ENCODE measurements around the gene ALDH16A1.

ALDH16A1 gene

DNA sequence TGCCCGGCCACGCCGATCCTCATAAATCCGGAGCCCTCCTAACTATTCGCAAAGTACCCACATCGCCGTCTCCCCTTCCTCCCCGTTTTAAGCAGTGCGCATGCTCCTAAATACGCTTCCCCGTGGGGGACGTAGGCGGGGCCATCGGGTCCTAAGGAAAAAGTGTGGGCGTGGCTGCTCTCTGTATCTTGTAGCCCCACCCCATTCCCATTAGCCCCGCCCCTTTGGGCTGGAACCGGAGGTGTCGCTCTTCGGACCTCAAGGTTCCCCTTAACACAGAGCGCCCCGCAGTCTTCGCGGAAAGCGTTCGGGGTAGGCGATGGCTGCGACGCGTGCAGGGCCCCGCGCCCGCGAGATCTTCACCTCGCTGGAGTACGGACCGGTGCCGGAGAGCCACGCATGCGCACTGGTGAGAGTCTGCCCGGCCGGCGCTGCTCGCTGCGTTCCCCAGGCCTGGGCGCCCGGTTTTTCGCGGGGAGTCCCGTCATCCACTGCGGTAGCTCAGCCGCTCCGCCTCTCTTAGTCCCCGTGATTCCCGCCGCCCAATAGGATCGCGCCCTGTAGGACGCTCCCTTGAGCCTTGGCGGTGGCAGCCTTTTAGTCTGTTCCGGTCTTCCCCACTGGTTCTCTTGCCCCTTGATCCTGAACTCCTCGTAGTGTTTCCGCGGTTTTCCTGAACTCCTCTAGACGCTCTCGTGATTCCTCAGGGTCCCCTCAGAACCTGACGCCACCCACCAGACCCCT is at the start of gene ALDH16A1:
Gene ALDH16A1 (plus strand): TSS at position 213 of the 744 bp plus-strand sequence. CDS start 107 bp downstream, at position 320.
- FAIRE-seq, result no peak

DNA sequence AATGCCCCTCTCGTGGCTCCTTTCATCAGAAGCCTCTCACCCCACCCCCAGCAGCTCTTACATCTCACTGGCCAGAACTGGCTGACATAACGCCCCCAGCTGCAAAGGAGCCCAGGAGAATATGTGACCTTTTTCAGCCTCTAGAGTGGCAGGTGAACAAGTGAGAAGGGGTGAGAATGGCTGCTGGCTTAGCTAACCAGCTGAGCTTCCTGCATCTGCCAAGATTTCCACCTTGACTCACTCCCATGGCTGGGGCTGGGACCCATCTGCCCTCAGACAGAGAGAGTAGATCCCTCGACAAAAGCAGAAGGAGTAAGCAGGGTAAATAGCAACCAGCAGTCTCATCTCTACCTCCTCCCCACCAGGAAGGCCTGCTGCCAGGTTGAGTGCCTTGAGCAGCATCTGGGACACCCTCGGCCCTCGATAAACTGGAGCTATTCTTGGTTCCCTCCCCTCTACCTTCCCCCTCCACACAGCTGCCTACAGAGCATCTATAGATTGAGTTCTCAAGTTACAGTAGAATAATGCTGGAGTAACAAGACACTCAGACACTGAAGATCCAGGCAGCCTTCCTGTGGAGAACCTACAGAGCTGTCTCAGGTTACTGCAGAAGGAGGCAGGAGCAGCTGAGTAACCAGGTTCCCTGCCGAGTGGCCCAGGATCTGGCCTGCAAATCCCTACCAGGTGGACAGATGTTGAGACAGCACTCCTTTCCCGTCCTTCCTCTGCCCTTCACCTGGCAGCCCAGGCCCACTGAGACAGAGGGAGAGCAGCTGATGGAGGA is 49.4 kb upstream of the ALDH16A1 start:
- no peak for FAIRE-seq

DNA sequence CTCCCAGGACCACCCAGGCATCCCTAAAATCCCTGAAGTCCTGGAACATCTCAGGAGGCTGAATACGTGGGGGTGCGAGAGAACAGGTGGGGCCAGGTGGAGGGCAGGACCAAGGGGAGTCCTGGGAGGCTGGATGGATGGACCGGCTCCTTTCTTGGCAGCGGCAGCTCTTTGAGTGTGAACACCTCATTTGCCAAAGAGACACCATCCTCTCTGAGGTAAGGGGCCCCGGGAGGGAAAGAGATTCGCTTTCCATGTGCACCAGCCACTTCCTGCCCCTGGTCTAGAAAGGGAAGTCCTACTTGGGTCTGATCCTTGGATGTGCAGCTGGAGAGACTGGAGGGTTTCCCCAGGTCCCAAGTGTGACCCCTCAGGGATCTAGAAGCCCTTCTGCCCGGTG is 45.9 kb upstream of the ALDH16A1 start:
- no peak for FAIRE-seq

DNA sequence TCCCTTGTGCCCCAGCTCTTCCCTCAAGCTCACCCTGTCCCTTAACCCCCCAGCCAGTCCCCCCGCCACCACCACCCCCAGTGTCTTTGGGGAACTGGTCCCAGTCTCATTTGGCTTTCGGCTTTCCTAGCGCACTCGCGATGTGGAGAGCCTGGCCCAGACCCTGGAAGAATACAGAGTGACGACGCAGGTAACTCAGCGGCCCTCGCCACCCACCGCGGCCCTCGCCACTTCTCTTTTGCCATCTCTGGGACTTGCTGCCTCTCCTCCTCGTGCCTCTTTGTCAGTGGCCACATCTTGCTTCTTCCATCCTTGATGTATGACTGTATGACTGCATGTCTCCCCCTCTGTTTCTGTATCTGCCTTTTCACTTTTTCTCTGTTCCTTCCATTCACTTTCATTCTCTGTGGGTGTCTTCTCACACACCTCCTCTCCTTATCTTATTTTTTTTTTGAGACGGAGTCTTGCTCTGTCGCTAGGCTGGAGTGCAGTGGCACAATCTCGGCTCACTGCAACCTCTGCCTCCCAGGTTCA is 45.5 kb upstream of the ALDH16A1 start:
- no peak for FAIRE-seq

DNA sequence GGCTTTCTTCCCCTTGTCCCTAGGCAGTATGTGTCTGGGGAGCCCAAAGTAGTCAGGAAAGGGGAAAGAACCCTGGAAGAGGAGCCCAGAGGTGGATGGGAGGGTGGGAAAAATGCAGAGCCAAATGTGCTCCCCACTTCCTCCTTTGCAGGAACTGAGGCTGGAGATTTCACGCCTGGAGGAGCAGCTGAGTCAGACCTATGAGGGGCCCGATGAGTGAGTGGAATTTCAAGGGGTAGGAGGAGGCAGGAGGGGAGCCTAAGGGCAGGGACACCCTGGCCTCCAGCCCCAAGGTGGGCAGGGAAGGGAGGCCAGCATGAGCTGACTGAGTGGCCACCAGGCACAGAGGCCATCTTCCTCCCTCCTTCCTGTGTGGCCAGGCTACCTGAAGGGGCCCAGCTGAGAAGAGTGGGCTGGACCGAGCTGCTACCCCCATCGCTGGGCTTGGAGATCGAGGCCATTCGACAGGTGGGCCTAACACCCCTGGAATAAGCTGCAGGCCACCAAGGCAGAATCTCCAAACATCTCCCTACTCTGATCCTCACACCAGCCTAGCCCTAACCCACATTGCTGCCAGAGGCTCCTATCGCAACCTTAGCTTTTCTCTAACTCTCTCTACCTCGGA is 44.1 kb upstream of the ALDH16A1 start:
- FAIRE-seq, result no peak

DNA sequence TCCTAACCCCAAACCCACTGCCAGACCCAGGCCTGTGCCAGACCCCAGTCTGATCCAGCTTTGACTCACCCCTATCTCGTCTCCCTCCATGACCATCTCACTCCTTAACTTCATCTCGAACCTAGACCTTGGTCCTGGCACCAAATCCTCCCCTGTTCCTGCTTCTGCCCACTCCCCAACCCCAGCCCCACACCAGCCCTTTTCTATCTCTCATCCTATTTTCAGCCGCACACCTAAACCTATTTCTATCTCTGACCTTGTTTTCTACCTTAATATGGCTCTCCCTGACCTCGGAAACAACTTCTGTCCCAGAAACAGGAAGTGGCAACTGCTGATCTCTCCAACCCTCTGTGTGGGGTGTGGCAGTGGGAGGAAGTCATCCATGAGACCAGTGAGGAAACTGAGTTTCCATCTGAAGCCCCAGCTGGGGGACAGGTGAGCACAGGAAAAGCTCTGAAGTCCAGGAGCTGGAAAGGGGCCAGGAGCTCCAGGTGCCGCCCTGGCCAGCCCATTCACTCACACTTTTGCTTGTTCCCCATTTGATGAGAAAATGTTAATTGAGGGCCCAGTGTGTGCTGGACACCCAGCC is 43.5 kb upstream of the ALDH16A1 start:
- FAIRE-seq, result no peak

DNA sequence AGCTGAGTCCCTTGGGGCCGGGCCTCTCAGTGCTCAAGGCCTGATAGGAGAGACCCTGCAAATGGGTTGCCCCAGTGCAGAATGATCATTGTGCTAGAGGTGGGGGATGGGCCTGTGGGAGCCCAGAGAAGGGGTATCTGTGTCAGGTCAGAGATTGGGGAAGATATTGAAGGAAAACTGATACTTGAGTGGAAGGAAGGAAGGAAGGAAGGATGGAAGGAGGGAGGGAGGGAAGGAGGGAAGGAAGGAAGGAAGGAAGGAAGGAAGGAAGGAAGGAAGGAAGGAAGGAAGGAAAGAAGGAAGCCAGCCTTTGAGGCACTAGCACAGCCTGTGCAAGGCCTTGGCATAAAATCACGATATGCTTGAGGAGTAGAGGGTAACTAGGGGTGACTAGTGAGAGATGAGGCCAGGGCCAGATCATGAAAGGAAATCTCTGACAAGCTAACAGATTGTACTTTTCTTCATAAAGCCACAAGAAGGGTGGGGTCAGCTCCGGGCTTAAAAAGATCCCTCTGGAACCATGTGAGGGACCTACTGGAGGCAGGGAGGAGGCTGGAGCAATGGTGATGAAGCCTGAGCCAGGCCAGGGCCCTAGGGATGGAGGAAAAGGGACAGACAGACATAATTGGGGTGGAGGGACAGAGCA is 41.2 kb upstream of the ALDH16A1 start:
- no peak for FAIRE-seq

DNA sequence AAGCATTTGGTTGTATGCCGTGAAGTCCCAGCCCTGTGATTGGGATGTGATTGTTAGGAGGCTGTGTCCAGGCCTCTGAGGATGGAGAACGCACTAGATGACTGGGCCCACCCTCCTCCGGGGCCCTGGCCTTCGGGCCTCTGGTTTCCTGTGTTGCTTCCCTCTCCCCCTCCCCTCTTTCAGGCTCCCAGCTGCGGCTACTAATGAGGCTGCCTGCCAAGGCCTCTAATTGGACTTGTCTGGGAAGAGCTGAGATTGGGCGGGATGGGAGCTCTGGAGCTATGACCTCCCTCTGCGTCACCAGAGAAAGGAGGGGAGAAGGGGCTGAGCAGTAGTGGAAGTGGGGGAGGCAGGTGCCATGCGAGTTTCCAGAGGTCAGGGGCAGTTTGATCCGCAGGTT is 39.7 kb upstream of the ALDH16A1 start:
- no peak for FAIRE-seq

DNA sequence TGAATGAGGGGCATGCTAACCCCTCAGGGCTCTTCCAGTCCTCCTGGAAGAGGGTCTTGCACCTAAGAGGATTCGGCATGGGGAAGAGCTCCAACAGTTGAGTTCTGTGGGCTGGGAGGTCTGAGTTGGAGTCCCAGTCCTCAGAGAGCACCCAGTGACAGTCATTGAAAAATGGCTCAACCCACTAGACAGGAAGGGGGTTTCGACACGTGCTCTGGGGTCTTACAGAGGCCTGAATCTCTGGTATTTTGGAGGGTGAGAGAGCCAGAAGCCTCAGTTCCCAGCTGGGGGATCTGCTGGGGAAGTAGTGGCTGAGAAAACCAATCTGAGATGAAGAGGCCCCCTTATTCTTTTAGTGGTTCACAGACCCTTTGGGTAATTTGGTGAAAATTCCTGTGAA is 38.8 kb upstream of the ALDH16A1 start:
- FAIRE-seq, result no peak

DNA sequence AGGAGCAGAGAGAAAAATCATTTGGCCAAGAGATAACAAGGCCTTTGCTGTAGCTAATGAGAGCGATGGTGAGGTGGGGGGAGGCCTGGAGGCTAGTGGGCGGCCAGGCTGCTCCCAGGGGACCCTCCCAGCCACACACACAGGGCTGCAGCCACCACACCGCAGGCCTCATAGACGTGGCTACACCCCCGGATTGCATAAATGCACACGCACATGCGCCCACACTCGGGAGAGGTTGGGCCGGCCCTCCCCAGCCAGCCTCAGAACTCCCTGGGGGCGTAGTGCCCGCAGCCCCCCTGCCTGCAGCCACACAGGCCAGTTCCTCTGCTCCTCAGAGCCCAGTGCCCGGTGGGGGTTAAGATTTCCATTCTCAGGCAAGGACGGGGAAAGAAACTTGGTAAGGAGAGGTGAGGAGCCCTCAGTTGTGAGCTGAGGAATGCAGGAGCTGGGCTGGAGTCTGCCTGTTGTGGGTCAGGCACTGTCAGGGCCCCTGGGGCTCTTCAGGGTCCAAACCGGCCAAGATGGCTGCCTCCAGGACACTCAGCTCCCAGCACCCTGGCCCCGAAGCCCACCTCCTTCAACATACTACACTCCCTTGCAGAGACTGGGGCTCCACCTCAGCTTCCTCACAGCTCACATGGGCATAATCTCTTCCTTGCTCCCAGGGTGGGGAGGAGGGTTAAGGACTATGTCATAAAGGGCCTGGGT is 37.8 kb upstream of the ALDH16A1 start:
- FAIRE-seq, result no peak

DNA sequence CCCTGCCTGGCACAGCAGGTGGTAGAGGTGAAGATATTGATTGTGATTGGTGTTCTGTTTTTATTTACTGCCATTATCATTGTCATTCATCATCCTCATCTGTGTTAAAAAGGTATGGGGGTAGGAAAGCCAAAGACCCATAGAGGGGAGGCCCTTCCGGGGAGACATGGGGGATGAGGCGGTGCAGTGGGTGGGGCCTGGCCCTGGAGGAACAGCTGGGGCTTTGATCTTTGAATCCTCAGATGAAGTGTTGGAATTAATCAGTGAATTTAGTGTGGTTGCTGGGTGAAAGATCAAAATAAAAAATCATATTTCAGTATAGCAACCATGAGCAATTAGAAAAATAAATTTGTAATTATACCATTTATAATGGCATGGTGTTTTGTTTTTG is 37.2 kb upstream of the ALDH16A1 start:
- FAIRE-seq, result no peak

DNA sequence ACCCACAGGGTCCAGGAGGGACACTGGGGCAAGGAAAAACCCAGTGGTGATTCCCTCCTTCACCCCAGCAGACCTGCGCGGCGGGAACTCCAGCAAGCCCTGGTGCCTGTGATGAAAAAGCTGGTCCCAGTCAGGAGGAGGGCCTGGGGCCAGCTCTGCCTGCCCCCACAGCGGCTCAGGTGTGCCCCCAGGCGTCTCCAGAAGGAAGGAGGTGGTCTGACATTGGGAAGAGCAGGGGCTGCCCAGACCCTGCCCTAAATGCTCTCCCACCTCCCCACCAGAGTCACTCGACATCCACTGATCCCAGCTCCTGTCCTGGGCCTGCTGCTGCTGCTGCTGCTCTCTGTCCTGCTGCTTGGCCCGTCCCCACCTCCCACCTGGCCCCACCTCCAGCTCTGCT is 35.9 kb upstream of the ALDH16A1 start:
- no peak for FAIRE-seq

DNA sequence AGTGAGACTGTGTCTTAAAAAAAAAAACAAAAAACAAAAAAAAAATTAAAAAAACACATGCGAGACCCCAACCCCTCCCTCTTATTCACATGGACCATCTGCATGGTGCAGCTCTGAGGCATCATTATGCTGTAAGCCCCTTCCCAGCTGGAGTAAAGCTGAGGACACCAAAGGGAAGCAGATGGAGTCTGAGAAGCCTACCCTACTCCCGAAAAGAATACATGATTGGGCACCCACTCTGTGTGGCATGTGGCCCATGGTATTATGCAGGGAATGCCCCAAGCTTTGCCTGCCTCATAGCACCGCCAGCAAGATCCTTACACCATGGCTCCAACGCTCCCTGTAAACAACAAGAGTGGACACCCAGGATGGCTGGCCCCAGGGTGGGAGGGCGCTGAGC is 34.5 kb upstream of the ALDH16A1 start:
- no peak for FAIRE-seq

DNA sequence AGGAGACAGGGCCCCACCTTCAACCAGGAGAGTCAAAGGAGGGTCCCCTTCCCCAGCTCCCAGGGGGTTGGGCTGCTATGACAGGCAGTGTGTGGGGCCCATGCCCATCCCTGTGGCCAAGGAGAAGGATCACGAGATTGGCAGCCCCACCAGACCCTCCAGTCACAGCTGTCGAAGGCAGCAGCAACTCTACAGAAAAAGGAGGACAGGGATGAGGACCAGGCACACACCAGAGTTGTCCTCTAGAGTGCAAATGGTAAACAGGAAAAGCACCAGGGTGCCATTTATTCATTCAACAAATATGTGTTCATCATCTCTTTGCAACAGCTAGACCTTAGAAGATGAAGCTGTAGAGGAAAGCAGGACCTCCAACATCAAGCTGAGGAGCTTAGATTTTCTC is 33.9 kb upstream of the ALDH16A1 start:
- no peak for FAIRE-seq

DNA sequence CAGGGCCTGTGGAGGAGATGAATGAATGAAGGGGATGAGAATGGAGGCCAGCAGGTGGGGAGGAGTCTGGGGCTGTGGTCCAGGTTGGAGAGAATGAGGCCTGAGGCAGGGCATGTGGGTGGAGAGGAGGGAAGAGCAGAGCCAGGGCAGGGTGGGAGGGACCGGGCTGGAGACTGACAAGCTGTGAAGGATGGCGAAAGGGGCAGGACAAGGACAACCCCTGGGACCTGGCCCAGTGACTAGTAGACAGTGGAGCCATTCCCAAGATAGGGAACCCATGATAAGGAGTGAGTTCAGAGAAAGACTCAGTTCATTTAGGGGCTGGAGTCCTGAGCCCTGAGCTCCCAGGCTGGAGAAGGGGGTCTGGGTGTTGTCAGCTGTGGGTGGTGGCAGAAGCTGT is 32.8 kb upstream of the ALDH16A1 start:
- FAIRE-seq, result no peak

DNA sequence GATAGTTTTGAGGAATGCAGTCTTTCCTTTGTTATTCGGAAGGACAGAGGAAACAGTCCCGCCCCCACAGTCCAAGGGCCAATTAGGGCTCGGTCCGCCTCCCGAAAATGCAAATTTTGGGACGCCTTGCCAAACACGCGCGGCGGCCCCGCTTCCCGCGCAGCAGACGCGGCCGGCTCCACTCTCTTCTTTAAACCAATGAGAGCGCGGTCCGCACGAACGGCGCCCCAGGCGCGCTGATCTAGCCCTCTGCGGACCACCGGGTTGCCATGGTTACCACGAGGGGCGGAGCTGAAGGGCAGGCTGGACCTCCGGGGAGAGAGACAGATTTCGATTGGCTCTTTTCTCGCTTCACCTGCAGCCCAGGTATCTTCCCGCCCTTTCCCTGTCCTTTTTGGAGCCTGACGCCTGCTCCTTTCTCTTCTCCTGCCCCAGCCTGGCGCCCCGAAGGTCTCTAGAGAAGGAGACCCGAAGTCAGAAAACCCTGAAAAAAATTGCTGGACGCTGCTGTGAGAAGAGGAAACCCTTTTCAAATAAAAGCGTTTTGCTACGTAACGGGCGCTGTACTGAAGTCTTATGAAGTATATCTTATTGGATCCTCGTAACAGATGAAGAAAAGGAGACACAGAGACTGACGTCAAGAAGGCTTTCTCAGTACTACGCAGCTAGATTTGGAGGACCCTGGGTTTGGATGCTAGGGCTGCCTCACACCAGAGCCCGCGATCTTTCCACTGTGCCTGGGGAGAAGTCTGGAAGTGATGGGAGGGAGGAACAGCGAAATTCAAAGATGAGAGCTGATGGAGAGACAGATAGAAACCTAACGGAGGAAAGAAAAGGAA is 31.8 kb upstream of the ALDH16A1 start:
- no peak for FAIRE-seq

DNA sequence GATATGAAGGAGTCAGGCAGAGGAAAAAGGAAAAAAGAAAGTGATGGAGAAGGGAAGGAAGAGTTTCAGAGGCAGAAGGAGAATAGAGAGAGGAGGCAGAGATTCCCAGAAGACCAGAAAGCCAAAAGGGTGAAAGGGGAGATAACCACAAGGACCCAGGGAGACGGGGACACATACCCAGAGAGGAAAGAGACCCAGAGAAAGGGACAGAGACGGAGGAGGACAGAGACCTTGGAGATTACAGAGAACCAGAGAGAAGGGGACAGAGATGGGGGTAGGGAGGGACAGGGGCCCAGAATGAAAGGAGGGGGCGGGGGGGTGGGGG is 31.2 kb upstream of the ALDH16A1 start:
- FAIRE-seq, result no peak

DNA sequence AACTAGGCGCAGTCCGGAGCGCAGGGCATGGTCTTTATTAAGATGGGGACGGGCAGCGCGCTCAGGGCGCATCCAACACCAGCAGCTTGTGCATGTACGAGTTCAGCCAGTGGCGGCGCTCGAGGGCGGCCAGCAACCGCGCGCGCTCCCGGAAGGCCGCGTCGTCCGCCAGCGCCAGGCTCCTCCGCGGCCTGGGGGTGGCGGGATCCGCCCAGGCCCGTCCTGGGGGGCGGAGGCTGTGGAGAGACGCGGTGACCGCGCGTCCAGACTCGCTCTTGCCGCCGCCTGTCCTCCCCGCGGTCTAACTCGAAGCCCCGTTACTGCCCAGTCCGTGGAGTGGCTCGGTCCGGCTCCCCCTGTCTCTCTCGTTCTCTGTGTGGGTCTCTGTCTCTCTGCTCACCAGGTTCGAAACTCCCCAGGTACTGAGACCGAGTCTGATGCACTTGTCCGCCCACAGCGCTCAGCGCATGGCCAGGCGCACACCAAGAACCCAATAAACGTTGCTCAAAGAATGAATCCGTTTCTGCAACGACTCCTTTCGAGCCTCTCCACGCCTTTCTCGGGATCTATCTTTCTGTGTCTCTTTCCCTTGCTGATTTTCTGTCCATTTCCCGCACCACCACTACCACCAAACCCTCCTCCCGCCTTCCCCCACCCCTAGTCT is 30.5 kb upstream of the ALDH16A1 start:
- FAIRE-seq, result no peak

DNA sequence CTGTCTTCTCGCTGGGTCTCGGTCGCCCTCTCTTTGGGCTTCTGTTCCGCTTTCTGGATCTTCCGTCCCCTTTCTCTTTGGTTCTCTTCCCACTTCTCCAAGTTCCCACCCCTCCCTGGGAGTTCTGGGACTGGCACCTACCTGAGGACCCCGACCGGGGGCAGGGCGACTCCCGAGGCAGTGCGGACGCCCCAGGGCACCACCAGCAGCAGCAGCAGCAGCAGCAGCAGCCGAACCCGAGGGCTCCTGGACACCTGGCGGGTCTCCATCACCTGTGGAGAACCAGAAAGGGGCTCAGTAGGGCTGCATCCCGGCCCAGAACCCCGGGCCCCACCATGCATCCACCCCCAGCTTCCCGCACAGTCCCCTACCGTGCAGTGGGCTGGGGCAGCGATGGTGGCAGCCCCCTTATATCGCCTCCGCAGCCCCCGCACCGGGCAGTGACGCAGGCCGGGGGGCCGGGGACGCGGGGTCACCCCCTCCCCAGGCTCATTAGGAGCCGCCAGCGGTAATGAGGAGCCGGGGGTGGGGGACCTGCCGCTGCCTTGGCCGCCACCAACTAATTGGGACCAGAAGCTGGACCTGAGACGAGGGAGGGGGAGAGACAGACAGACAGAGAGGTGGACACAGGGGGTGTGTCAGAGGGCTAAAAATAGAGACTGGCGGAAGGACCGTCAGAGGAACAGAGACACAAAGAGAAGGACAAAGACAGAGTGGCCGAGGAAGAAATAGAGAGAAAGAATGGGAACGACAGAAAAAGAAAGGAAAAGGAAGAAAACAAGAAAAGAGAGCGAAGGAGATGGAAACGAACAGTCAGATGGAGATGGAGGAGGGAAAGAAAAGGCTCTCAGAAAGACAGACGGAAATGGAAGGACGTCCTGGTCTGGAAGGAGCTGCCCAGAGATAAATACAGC is 29.7 kb upstream of the ALDH16A1 start, which contains the start of gene PTH2:
Gene PTH2 (minus strand): TSS at position 371 of the 914 bp plus-strand sequence. CDS start 102 bp downstream, at position 269.
- no peak for FAIRE-seq

DNA sequence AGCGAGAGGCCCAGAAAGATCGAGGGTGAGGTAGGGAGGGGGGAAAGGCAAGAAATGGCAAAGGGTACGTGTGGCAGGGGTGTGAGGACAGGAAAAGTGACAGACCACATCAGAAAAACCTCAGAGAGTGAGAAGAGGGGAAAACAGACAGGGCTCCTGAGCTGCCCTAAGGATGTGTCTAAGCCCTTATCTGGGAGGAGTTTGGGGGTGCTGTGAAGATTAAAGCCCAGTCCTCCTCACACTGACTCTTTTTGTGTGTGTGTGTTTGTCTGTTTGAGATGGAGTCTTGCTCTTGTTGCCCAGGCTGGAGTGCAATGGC is 29.1 kb upstream of the ALDH16A1 start:
- no peak for FAIRE-seq
